HG02981 (cell line): ENCODE data around the gene WIF1.
A peak's percentile ranks its signal among the peaks of the same experiment; 100 is the strongest.

Source experiments
- ATAC-seq: cut with Tn5 transposase; IDR thresholded peaks from one replicate; pipeline ENCODE4 v1.9.1; 2021; ENCODE audit warnings: mild to moderate bottlenecking, moderate library complexity; ENCODE audit not compliant: unreplicated experiment

WIF1 gene

GRCh38 chr12:65121049-65121955 is at the start of gene WIF1:
Gene WIF1 (minus strand): TSS chr12:65121305. CDS start chr12:65121191, 114 bp downstream.
- no peak for ATAC-seq

GRCh38 chr12:65170209-65170881 is 49.2 kb upstream of the WIF1 start:
- ATAC-seq, result peak; percentile 41

GRCh38 chr12:65169320-65170208 is 48.5 kb upstream of the WIF1 start, which contains the start of gene LEMD3:
Gene LEMD3 (plus strand): TSS chr12:65169583. CDS start chr12:65169597, 14 bp downstream.
- ATAC-seq, result peak; percentile 93

- ATAC-seq, result peak; percentile 4
Measured at GRCh38 chr12:65168681-65169319, 47.7 kb upstream of the WIF1 start.

GRCh38 chr12:65164774-65165173 is 43.7 kb upstream of the WIF1 start:
- ATAC-seq, result no peak

GRCh38 chr12:65164244-65164643 is 43.1 kb upstream of the WIF1 start:
- ATAC-seq, result no peak

GRCh38 chr12:65162609-65163008 is 41.5 kb upstream of the WIF1 start:
- ATAC-seq, result peak; percentile 70

GRCh38 chr12:65157091-65157490 is 36.0 kb upstream of the WIF1 start:
- no peak for ATAC-seq

- ATAC-seq, result peak; percentile 89
Measured at GRCh38 chr12:65156366-65156841, 35.3 kb upstream of the WIF1 start.

- ATAC-seq, result peak; percentile 17
Measured at GRCh38 chr12:65155784-65156183, 34.7 kb upstream of the WIF1 start.

GRCh38 chr12:65152596-65152995 is 31.5 kb upstream of the WIF1 start:
- ATAC-seq, result no peak

GRCh38 chr12:65152012-65152411 is 30.9 kb upstream of the WIF1 start:
- ATAC-seq, result no peak

GRCh38 chr12:65147312-65147905 is 26.3 kb upstream of the WIF1 start:
- ATAC-seq, result no peak

GRCh38 chr12:65140738-65141137 is 19.6 kb upstream of the WIF1 start:
- no peak for ATAC-seq

- ATAC-seq, result no peak
Measured at GRCh38 chr12:65139389-65139788, 18.3 kb upstream of the WIF1 start.

- ATAC-seq, result no peak
Measured at GRCh38 chr12:65133879-65134278, 12.8 kb upstream of the WIF1 start.

GRCh38 chr12:65126482-65126881 is 5.4 kb upstream of the WIF1 start:
- no peak for ATAC-seq

GRCh38 chr12:65125975-65126374 is 4.9 kb upstream of the WIF1 start:
- ATAC-seq, result no peak

- no peak for ATAC-seq
Measured at GRCh38 chr12:65125247-65125646, 4.1 kb upstream of the WIF1 start.
